Astrocyte (in vitro differentiated cells and primary cell): ENCODE measurements around the gene CTDP1. TPM values are rescaled to one million over a fixed set of nuclear protein-coding genes. Genes with fewer than 3 reads are reported as not detected.

ENCODE experiments used
- DNase-seq: peaks from one replicate; pipeline ENCODE4 v3.0.0-alpha.2; 2010; ENCODE audit warnings: low read depth
- FAIRE-seq: peaks from 2 replicates; lab custom pipeline; 2011; peaks lifted over from hg19 to GRCh38; lab: Jason Lieb, UNC
- H2AFZ ChIP-seq: 2 replicates; pipeline ENCODE4 v1.6.0; 2012; ENCODE audit warnings: low read depth, low read length, inconsistent platforms
- H3K27ac ChIP-seq: 2 replicates; pipeline ENCODE4 v1.5.1; 2011; ENCODE audit warnings: low read depth, low read length, inconsistent platforms
- H3K27me3 ChIP-seq: 2 replicates; pipeline ENCODE4 v1.6.0; 2011; ENCODE audit warnings: low read length, inconsistent platforms; ENCODE audit not compliant: insufficient read depth
- H3K36me3 ChIP-seq: 2 replicates; pipeline ENCODE4 v1.5.1; 2011; ENCODE audit warnings: low read length, inconsistent platforms; ENCODE audit not compliant: insufficient read depth
- H3K4me1 ChIP-seq: 2 replicates; pipeline ENCODE4 v1.5.1; 2011; ENCODE audit warnings: low read length, inconsistent platforms; ENCODE audit not compliant: insufficient read depth
- H3K4me2 ChIP-seq: 2 replicates; pipeline ENCODE4 v1.6.0; 2012; ENCODE audit warnings: low read length, inconsistent platforms
- H3K4me3 ChIP-seq: 2 replicates; pipeline ENCODE4 v1.5.1; 2011; ENCODE audit warnings: low read depth, mild to moderate bottlenecking, low read length, inconsistent platforms; ENCODE audit not compliant: insufficient read depth
- H3K79me2 ChIP-seq: 2 replicates; pipeline ENCODE4 v1.6.0; 2012; ENCODE audit warnings: mild to moderate bottlenecking, low read length, inconsistent platforms; ENCODE audit not compliant: insufficient read depth
- H3K9ac ChIP-seq: 2 replicates; pipeline ENCODE4 v1.6.0; 2012; ENCODE audit warnings: mild to moderate bottlenecking, low read length, inconsistent platforms
- H3K9me3 ChIP-seq: 2 replicates; pipeline ENCODE4 v1.5.1; 2012; ENCODE audit warnings: low read depth, mild to moderate bottlenecking, low read length, inconsistent platforms; ENCODE audit not compliant: insufficient read depth
- H4K20me1 ChIP-seq: 2 replicates; pipeline ENCODE4 v1.6.0; 2012; ENCODE audit warnings: low read length, inconsistent platforms; ENCODE audit not compliant: insufficient read depth
- H3K27ac Mint-ChIP-seq: one replicate; pipeline ENCODE4 v1.8.0; 2021; ENCODE audit warnings: mild to moderate bottlenecking, mixed read lengths; ENCODE audit not compliant: unreplicated experiment
- H3K27me3 Mint-ChIP-seq: one replicate; pipeline ENCODE4 v1.8.0; 2021; ENCODE audit warnings: low read depth, mixed read lengths; ENCODE audit not compliant: unreplicated experiment
- H3K36me3 Mint-ChIP-seq: one replicate; pipeline ENCODE4 v1.8.0; 2021; ENCODE audit warnings: low read depth, mixed read lengths; ENCODE audit not compliant: unreplicated experiment
- H3K4me1 Mint-ChIP-seq: one replicate; pipeline ENCODE4 v1.8.0; 2021; ENCODE audit warnings: low read depth, mixed read lengths; ENCODE audit not compliant: unreplicated experiment
- H3K4me3 Mint-ChIP-seq: one replicate; pipeline ENCODE4 v1.8.0; 2021; ENCODE audit warnings: mild to moderate bottlenecking, moderate library complexity, mixed read lengths; ENCODE audit not compliant: unreplicated experiment
- H3K9me3 Mint-ChIP-seq: one replicate; pipeline ENCODE4 v1.8.0; 2021; ENCODE audit warnings: mild to moderate bottlenecking, mixed read lengths; ENCODE audit not compliant: unreplicated experiment
- EZH2 ChIP-seq: IDR thresholded peaks from 2 replicates; pipeline ENCODE4 v1.6.1; 2012; ENCODE audit warnings: mild to moderate bottlenecking, low read length, inconsistent platforms; ENCODE audit not compliant: insufficient read depth
- total RNA-seq: library from RNA; stranded (reverse); gene quantifications from 2 replicates; pipeline ENCODE4 v1.2.1, GENCODE V29; 2021
- TF ChIP-seq, protein P1 (sequence below): IDR thresholded peaks from 2 replicates; pipeline ENCODE4 v1.5.1; 2011; ENCODE audit warnings: low read depth, mild to moderate bottlenecking, inconsistent platforms, low read length, moderate library complexity; ENCODE audit not compliant: insufficient read depth

Gene CTDP1
- total RNA-seq, 1 donor from 2014 or later, result 31.7 TPM

DNA sequence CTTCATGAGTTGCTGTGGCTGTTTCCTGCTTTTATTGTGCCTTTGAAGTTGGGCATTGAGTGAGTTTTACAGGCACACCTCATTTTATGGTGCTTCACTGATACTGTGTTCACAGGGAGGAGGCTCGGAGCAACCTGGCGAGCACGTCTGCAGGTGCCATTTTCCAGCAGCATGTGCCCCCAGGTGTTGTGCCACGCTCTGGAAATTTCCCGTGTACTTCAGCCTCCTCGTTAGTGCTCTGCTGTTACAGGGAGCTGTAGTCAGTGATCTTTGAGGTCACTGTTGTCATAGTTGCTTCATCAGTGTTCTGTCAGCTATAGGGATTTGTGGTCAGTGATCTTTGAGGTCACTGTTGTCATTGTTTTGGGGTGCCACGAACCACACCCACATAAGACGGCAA lies 20.1 kb downstream of the CTDP1 start:
- H4K20me1 ChIP-seq, result peaks cover 54% of the 10 kb centered on the region
- H3K4me2 ChIP-seq, result no peak overlapping the region
- H3K9ac ChIP-seq, result no peak overlapping the region
- no peak for FAIRE-seq
- H3K27me3 ChIP-seq, result no peaks in the 10 kb centered on the region
- peaks cover 14% of the 10 kb centered on the region for H3K36me3 ChIP-seq
- Mint-ChIP-seq H3K36me3 (peaks cover 22% of the 10 kb centered on the region), H3K4me1 (peaks cover 26% of the 10 kb centered on the region), H3K27me3 (no peaks in the 10 kb centered on the region), H3K9me3 (peaks cover 4% of the 10 kb centered on the region), H3K4me3 (no peak overlapping the region), H3K27ac (peak overlapping the region; percentile 53)
- H3K9me3 ChIP-seq, result no peaks in the 10 kb centered on the region
- TF ChIP-seq, protein P1, sequence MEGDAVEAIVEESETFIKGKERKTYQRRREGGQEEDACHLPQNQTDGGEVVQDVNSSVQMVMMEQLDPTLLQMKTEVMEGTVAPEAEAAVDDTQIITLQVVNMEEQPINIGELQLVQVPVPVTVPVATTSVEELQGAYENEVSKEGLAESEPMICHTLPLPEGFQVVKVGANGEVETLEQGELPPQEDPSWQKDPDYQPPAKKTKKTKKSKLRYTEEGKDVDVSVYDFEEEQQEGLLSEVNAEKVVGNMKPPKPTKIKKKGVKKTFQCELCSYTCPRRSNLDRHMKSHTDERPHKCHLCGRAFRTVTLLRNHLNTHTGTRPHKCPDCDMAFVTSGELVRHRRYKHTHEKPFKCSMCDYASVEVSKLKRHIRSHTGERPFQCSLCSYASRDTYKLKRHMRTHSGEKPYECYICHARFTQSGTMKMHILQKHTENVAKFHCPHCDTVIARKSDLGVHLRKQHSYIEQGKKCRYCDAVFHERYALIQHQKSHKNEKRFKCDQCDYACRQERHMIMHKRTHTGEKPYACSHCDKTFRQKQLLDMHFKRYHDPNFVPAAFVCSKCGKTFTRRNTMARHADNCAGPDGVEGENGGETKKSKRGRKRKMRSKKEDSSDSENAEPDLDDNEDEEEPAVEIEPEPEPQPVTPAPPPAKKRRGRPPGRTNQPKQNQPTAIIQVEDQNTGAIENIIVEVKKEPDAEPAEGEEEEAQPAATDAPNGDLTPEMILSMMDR, result no peak
- TF ChIP-seq EZH2, result no peak
- H3K4me3 ChIP-seq, result no peak overlapping the region
- peaks cover 4% of the 10 kb centered on the region for H3K4me1 ChIP-seq
- H3K27ac ChIP-seq, result no peak overlapping the region
- H3K79me2 ChIP-seq, result peaks cover 34% of the 10 kb centered on the region
- no peak overlapping the region for H2AFZ ChIP-seq
- no peak for DNase-seq

DNA sequence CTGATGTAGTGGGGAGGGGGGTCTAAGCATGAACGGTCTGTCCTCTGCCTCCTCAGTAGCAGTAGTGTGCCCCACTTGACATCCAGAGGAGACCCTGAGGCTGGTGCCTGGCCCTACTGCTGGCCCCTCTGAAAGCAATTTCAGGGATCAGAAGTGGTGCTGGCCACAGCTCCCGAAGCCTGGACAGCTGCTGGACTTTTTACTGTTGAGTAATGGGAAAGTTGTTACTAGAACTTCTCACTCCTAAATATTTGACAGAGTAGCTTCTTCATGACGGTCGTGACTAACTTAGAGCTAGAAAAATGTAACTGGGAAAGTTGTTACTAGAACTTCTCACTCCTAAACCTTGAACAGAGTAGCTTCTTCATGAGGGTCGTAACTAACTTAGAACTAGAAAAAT lies 23.3 kb downstream of the CTDP1 start:
- Histone ChIP-seq H3K27ac (no peak overlapping the region), H3K9me3 (no peaks in the 10 kb centered on the region), H2AFZ (no peak overlapping the region), H3K36me3 (peaks cover 18% of the 10 kb centered on the region), H3K4me2 (no peak overlapping the region), H4K20me1 (peaks cover 44% of the 10 kb centered on the region), H3K9ac (no peak overlapping the region), H3K79me2 (peaks cover 28% of the 10 kb centered on the region), H3K27me3 (no peaks in the 10 kb centered on the region), H3K4me1 (peaks cover 4% of the 10 kb centered on the region), H3K4me3 (no peak overlapping the region)
- TF ChIP-seq, protein P1, result no peak
- no peak for TF ChIP-seq EZH2
- no peak overlapping the region for H3K4me3 Mint-ChIP-seq
- DNase-seq, result no peak
- H3K9me3 Mint-ChIP-seq, result peaks cover 4% of the 10 kb centered on the region
- H3K4me1 Mint-ChIP-seq, result peaks cover 16% of the 10 kb centered on the region
- H3K27ac Mint-ChIP-seq, result no peak overlapping the region
- no peaks in the 10 kb centered on the region for H3K27me3 Mint-ChIP-seq
- peaks cover 34% of the 10 kb centered on the region for H3K36me3 Mint-ChIP-seq
- FAIRE-seq, result no peak

DNA sequence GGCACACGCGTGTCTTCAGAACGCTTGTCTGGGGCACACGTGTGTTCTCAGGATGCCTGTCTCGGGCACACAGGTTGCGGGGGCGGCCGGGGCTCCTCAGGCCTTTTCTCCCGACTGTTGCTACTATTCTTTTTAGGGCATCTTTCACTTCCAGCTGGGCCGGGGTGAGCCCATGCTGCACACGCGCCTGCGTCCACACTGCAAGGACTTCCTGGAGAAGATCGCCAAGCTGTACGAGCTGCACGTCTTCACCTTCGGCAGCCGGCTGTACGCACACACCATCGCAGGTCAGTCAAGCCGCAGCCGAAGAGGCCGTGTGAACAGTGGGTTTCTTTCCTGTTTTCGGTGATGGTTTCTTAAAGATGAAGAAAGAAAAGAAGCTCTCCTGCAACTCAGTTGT lies 25.0 kb downstream of the CTDP1 start:
- no peak for FAIRE-seq
- no peak for DNase-seq
- Mint-ChIP-seq H3K27ac (no peak overlapping the region), H3K9me3 (peaks cover 4% of the 10 kb centered on the region), H3K4me3 (no peak overlapping the region), H3K27me3 (no peaks in the 10 kb centered on the region), H3K4me1 (peaks cover 6% of the 10 kb centered on the region), H3K36me3 (peaks cover 36% of the 10 kb centered on the region)
- H2AFZ ChIP-seq, result no peak overlapping the region
- H3K4me3 ChIP-seq, result no peak overlapping the region
- H3K9ac ChIP-seq, result no peak overlapping the region
- no peaks in the 10 kb centered on the region for H3K9me3 ChIP-seq
- no peaks in the 10 kb centered on the region for H3K27me3 ChIP-seq
- H3K4me2 ChIP-seq, result no peak overlapping the region
- peaks cover 46% of the 10 kb centered on the region for H4K20me1 ChIP-seq
- H3K79me2 ChIP-seq, result peaks cover 26% of the 10 kb centered on the region
- TF ChIP-seq, protein P1, result no peak
- TF ChIP-seq EZH2, result no peak
- no peaks in the 10 kb centered on the region for H3K4me1 ChIP-seq
- H3K36me3 ChIP-seq, result peaks cover 21% of the 10 kb centered on the region
- H3K27ac ChIP-seq, result no peak overlapping the region
